ENCODE measurements around the gene PROB1. TPM values are rescaled to one million over a fixed set of nuclear protein-coding genes. Genes with fewer than 3 reads are reported as not detected.
"Not testable (repeated sequence)": the region's sequence is repeated elsewhere in the genome, so short reads cannot be mapped to it uniquely, and the experiment has no call there.

PROB1 gene
- total RNA-seq, 1 experiment from 2014 or later, result 2.3 TPM

- H3K9me3 ChIP-seq (ENCODE audit: control insufficient read depth, insufficient read depth, low read depth, low read length), result no peaks in the 10 kb centered on the region
- ATAC-seq (no peak), DNase-seq (ENCODE audit: low read depth, low spot score) (no peak)
- H3K27ac ChIP-seq (ENCODE audit: low read length), result no peak overlapping the region
- TF ChIP-seq CTCF (IDR thresholded peaks at IDR 0.05) (no peak), TCF7L2 (IDR thresholded peaks at IDR 0.05; ENCODE audit: low read depth, low read length) (no peak), POLR2AphosphoS5 (IDR thresholded peaks at IDR 0.05; ENCODE audit: low read depth, low read length) (no peak), REST (IDR thresholded peaks at IDR 0.05; ENCODE audit: insufficient read depth in 1 of 2, low read depth in 2 of 2, low read length in 1 of 2) (no peak), SIN3A (IDR thresholded peaks at IDR 0.05; ENCODE audit: borderline replicate concordance, insufficient read depth, low read depth, low read length) (no peak)
- H3K36me3 ChIP-seq (ENCODE audit: control insufficient read depth, insufficient read depth, low read length), result peaks cover 2% of the 10 kb centered on the region; the same call in 1 of the 2 replicates
- ChIA-PET CTCF (no interaction called here), POLR2A (interaction anchor here (0.5 kb wide), 1 partner anchor 31 kb away, joined by 5 read pairs; no protein-coding TSS in a partner anchor)
- no TSS peak for BruUV-seq (replicated peaks)
- intact Hi-C loops (cut with micrococcal nuclease; ENCODE audit: unreplicated experiment) (no loop called here), in situ Hi-C loops (cut with HindIII; ENCODE audit: low pct_unique_long_range_greater_than_20kb, low sequenced_read_pairs) (no loop called here)
- no peak overlapping the region for H3K4me3 ChIP-seq (ENCODE audit: low read depth in 2 of 2, low read length in 2 of 2)
- H3K4me1 ChIP-seq (ENCODE audit: control insufficient read depth, insufficient read depth, low read length), result peaks cover 17% of the 10 kb centered on the region
- no peaks in the 10 kb centered on the region for H3K27me3 ChIP-seq (ENCODE audit: control insufficient read depth, insufficient read depth, low read length)
These were observed 6.6 kb downstream of the PROB1 start for GRCh38 chr5:139388198-139388821.

GRCh38 chr5:139387611-139388197 is 7.2 kb downstream of the PROB1 start:
- no peak overlapping the region for H3K27ac ChIP-seq (ENCODE audit: low read length)
- intact Hi-C loops (cut with micrococcal nuclease; ENCODE audit: unreplicated experiment) (no loop called here), in situ Hi-C loops (cut with HindIII; ENCODE audit: low pct_unique_long_range_greater_than_20kb, low sequenced_read_pairs) (no loop called here)
- TF ChIP-seq POLR2AphosphoS5 (IDR thresholded peaks at IDR 0.05; ENCODE audit: low read depth, low read length) (no peak), SIN3A (IDR thresholded peaks at IDR 0.05; ENCODE audit: borderline replicate concordance, insufficient read depth, low read depth, low read length) (no peak), REST (IDR thresholded peaks at IDR 0.05; ENCODE audit: insufficient read depth in 1 of 2, low read depth in 2 of 2, low read length in 1 of 2) (no peak), TCF7L2 (IDR thresholded peaks at IDR 0.05; ENCODE audit: low read depth, low read length) (no peak), CTCF (IDR thresholded peaks at IDR 0.05) (no peak)
- BruUV-seq (replicated peaks), result no TSS peak
- H3K36me3 ChIP-seq (ENCODE audit: control insufficient read depth, insufficient read depth, low read length), result peaks cover 2% of the 10 kb centered on the region; the same call in 1 of the 2 replicates
- no peaks in the 10 kb centered on the region for H3K9me3 ChIP-seq (ENCODE audit: control insufficient read depth, insufficient read depth, low read depth, low read length)
- ChIA-PET CTCF (interaction anchor here (0.5 kb wide), 1 partner anchor 8 kb away, joined by 3 read pairs; no protein-coding TSS in a partner anchor), POLR2A (interaction anchor here (0.5 to 0.7 kb wide), 2 partner anchors 31 to 115 kb away, joined by 5 read pairs; no protein-coding TSS in a partner anchor)
- no peak overlapping the region for H3K4me3 ChIP-seq (ENCODE audit: low read depth in 2 of 2, low read length in 2 of 2)
- DNase-seq (ENCODE audit: low read depth, low spot score) (no peak), ATAC-seq (no peak)
- H3K27me3 ChIP-seq (ENCODE audit: control insufficient read depth, insufficient read depth, low read length), result no peaks in the 10 kb centered on the region
- H3K4me1 ChIP-seq (ENCODE audit: control insufficient read depth, insufficient read depth, low read length), result peaks cover 15% of the 10 kb centered on the region

- H3K9me3 ChIP-seq (ENCODE audit: control insufficient read depth, insufficient read depth, low read depth, low read length); intact Hi-C loops (cut with micrococcal nuclease; ENCODE audit: unreplicated experiment); H3K27me3 ChIP-seq (ENCODE audit: control insufficient read depth, insufficient read depth, low read length); in situ Hi-C loops (cut with HindIII; ENCODE audit: low pct_unique_long_range_greater_than_20kb, low sequenced_read_pairs); BruUV-seq (replicated peaks); H3K36me3 ChIP-seq (ENCODE audit: control insufficient read depth, insufficient read depth, low read length); H3K27ac ChIP-seq (ENCODE audit: low read length); DNase-seq (ENCODE audit: low read depth, low spot score); H3K4me3 ChIP-seq (ENCODE audit: low read depth in 2 of 2, low read length in 2 of 2); ATAC-seq; CTCF ChIA-PET: not testable (repeated sequence)
- peaks cover 15% of the 10 kb centered on the region for H3K4me1 ChIP-seq (ENCODE audit: control insufficient read depth, insufficient read depth, low read length)
- POLR2A ChIA-PET, result interaction anchor here (0.7 kb wide), 1 partner anchor 116 kb away, joined by 5 read pairs; no protein-coding TSS in a partner anchor
These were observed 7.9 kb downstream of the PROB1 start for GRCh38 chr5:139386956-139387355.
